Stimulated activated CD8-positive, alpha-beta memory T cell treated with anti-CD3 and anti-CD28 coated beads, Interleukin-15, amount 100 ng/mL, for 4 hours (primary cell): ENCODE measurements around the gene EFNA5.

Experiments used
- DNase-seq, 2 donors: peaks; one replicate each; pipeline ENCODE4 v3.0.0-alpha.2; 2020; ENCODE audit warnings: low read depth in 2 of 2

The EFNA5 gene

DNA sequence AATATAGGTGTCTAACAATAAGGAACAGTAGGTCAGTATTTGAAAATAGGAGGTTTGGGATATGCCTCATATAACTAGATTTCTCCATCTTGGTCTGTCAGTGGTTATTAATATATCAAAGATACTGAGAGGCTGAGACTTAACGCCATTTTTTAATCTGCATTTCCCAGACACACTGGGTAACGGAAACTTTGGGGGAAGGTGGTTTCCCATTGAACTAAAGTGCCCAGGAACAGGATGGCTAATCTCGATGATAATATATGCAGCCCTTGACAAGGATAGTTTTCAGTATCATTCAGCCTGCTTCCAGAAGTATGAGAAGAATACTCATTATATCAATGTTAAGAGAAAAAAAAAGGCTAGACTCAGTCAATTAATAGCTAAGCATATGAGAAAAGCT lies 30.7 kb downstream of the EFNA5 start:
- no peak for DNase-seq

DNA sequence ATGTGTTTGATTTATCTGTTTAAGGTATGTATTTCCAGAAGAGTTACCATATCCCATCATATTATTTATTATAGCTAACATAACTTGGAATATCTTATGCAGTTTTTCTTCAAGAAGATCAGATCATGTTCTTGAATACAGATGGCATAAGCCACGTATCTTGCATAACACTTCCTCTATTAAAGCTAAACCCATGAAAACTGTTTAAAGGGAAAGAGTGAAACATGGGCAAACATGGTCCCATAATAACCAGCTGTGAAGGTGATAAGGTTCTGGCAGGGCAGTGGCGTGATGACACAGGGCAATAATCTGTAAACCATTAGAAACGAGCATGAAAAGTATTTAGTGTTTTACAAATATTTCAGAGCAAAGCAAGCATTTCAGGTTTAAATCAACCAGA lies 34.2 kb downstream of the EFNA5 start:
- DNase-seq: no peak

DNA sequence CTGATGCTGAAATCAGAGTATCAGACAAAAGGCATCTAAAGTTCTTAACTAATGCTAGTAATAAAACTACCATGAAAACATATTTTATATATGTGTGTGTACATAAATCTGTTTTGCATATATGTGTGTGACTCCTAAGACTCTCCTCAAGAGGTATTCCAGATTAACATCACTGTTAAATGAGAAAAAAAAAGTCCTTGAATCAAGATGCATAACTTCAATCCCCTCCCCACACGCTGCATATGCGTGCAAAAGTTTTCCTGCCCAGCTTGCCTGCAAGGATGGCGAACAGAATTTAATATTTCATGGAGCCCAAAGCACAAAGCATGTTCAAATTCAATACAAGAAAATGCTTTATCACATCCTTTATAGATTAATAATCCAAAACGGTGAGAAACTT lies 34.7 kb downstream of the EFNA5 start:
- no peak for DNase-seq

DNA sequence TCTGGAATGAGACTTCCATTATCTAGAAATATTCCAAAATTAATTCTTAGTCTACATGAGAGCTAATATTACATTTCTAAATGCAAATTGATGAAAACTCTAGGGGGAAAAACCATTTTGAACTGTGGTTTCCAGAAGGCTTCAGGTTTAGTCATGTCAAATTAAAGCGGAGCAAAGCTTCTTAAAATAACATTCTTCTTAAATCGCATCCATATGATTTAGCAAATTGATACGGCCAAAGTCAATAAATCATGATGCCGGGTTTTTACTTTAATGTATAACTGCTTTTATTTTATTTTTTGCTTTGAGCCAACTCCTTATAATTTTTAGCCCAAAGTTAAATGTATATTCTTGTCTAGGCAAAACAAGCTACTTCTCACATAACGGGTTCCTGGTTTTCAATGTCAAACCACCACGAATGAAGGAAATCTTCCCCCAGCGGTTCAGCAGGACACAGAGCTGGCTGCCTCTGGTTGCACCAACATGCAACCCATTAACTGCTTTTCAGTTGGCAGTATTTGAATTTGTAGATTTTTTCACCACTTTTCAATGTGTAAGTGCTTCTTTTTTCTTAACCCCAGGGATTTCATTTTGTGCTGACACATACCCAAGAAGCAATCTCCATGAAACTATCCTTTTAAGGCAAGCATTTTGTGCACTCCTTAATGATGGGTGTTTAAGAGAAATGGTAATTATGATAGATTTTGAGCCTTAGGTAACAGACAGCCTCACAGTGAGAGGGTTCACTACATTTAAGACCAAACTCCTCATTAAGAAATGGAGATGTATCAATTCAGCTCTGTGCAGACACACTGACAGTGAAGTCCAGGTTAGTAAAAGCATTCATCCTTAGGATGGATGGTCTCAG lies 35.5 kb downstream of the EFNA5 start:
- no peak for DNase-seq

DNA sequence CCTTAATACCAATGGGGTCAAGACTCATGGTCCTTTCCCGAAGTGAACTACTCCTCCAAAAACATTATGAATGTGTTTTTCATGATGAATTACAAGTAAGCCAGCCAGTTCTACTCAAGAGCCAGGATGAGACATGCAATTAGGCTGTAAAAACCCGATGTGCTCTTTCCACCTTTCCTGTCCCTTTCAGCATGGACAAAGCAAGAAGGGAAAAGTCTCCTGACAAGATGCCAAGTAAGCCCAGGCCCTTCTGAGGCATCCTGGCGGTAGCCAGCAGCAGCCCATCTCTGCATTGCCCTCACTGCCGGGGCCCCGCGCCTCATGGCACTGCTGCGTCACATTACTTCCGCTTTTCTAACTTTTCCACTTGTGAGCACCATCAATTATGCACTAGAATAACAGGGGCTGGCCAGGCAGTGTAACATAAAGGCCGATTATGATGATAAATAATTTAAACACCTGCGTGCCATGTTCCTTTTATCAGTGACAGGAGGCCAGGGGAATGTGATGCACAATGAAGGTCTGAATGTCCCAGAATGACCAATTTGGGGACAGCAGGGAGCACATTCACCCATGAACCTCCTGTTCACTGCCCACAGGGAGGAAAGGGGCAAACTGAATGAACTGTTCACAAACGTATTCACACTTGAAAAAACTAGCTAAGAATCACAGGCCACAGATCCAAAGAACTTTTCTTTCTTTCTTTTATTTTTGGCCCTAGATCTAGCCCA lies 37.4 kb downstream of the EFNA5 start:
- no peak for DNase-seq

DNA sequence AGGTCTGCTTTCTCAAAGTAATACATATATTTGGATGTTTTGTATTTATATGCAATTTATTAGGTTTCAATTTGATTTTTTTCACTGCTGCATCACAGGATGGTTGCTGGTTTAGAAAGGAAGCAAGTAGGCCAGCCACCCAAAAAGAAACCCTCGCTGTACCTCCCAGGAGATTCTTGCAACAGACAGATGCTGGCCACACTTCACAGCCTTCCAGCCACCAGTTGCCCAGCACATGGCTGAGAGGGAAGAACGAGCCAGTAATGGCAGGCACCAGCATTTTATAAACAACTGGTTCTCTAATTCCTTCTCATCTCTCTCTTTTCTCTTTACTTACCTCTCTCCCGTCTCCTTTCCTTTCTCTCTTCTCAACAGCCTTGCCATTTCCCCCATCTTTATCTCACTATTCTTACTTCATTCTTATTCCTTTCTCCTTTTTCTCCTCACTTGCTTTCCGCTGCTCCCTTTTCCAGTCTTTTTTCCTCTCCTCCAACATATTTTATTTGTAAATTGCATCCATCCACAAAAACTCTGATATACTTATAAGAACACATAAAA lies 38.9 kb downstream of the EFNA5 start:
- no peak for DNase-seq

DNA sequence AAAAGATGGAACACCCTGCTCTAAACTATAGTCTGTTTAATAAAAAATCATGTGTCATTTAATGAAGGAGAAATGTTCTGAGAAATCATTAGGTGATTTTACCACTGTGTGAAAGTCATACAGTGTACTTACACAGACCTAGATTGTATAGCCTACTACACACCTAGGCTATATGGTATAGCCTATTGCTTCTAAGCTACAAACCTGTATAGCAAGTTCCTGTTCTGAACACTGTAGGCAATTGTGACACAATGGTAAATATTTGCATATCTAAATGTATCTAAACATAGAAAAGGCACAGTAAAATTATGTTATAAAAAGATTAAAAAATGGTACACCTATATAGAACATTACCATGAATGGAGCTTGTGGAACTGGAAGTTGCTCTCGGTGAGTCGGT lies 40.6 kb downstream of the EFNA5 start:
- no peak for DNase-seq

DNA sequence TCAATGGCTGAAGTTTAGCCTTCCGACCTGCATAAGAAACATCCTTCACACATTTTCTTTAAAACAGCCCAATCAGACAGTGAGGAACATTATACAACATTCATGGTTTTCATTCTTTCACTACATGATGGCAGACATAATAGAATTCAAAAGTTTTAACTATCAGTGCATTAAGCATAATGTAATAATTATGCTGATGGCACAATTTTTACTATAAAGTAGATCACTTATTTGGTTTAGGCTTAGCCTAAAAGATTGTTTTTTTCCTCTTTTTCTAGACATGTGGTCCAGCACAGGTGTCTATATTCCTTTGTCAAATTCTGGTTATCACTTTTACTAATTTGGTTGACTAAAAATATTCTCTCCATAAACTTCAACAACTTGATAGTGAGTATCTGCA lies 46.5 kb downstream of the EFNA5 start:
- DNase-seq: no peak

DNA sequence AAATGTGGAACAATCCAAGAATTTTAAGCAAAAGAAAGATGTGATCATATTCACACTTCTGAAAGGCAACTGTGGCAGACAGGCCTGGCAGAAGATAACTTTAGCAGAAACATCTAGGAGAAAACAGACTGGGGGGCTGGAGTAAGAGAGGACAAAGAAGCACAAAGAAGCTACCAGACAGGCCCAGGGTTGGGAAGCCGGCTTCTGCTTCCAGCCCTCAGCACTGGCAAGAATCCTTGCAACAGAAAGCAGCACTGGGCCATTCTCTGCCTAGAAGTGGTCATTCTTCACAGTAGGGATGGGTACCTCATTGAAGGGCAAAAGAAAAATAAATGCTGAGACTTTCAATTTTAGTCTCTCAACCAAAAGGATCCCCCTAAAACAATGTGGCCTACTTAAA lies 49.6 kb downstream of the EFNA5 start:
- no peak for DNase-seq

DNA sequence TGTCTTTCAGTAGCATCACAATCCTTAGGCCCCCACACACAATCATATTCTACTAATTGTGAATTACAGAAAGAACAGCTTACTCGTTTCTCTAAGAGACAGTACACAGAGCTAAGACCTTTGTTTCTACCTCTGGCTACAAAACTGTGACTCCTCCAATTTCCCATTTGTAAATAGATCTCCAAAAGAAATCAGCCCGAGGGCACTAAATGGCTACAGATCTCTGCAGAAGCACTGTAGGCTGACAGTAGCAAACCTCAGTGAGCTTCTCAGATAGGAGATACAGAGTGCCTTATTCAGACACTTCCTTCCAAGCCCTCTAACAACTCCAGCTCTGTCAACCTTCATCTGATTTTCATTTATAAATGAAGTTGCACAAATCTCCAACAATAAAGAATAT lies 51.0 kb downstream of the EFNA5 start:
- no peak for DNase-seq

DNA sequence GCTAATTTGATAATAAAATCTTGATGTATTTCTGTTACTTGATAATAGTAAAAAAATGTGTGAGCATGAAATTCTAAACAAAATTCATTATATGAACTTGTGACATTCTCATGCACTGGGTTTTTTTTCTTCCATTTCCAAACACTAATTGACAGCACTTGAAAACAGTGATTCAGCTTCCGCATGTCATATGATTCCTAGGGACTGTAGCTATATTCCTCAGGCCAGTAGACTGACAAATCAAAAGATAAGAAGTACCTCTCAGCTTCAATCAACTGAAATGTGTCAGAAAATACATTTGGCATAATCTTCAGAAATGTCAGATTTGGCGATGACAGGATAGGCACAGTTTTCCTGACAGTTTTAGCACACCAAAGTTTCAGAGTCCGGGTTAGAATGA lies 52.5 kb downstream of the EFNA5 start:
- DNase-seq: no peak

DNA sequence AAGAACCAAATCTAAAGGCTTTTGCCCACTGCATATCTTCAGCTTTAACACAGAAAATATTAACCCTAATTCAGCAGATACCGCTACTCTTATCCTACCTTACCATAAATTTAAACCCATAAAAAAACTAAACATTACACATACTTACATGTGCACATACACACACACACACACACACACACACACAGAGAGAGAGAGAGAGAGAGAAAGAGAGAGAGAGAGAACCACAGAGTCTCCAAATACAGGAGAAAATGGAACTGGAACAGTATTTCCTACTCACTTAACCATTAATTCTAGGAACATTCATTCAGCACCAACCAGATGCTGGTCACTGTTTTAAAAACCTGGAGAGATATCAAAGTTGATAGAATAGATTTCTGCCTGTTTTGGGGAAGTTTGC lies 53.7 kb downstream of the EFNA5 start:
- DNase-seq: no peak

DNA sequence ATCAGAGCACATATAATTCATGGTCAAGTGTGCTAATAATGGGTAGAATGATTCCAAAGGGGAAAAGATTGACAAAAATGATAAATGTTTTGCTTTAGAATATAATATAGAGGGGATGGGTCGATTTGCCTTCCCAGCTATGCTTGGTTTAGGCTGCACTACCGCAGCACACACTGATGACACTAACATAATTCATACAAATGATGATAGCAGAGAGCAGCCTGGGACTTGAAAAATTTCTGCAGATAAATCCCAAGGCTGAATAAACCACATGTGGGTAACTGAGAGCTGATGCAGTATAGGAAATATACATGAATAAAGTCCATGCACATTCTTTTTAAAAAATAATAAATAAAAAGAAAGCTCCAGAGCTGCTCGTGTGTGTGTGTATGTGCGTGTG lies 54.5 kb downstream of the EFNA5 start:
- DNase-seq: no peak

DNA sequence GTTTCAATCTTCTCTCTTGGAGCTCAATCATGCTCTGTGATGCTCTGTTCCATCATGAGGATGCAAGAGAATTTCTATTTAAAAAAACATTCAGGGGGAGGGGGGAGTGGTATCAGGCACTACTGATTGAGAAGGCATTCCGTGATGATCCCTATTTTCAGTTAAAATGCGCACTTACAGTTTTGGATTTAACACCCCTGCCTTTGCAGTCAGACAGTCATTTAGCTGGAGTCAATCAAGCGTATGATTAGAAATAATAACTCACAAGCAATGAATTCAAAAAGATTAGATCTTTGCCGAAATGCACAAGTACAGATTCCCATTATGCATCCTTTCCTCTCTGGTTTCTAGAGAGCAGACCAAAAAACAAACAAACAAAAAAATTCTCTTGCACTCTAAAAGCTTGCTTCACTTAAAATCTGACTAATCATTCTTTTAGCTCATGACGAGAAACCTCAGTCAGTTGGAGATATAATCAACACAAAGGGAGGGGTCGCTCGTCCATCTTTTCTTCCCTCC lies 55.4 kb downstream of the EFNA5 start:
- no peak for DNase-seq

DNA sequence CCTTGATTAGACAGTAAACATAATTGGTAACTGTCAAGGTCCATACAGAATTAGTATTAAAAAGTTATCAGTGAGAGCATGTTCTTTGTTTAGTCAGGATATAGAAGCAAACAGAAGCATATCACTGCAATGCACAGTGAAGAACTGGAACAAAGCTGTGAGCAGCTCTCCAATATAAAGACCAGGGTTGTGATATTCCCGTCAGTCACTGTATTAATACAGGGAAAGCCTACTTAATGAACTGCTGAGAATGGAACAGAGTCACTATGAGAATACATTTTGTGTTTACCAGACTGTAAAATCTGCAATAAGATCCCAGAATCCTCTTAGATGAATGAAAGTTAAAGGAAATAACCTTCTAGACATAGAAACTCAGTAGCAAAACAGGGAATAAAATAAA lies 58.2 kb downstream of the EFNA5 start:
- DNase-seq: no peak

DNA sequence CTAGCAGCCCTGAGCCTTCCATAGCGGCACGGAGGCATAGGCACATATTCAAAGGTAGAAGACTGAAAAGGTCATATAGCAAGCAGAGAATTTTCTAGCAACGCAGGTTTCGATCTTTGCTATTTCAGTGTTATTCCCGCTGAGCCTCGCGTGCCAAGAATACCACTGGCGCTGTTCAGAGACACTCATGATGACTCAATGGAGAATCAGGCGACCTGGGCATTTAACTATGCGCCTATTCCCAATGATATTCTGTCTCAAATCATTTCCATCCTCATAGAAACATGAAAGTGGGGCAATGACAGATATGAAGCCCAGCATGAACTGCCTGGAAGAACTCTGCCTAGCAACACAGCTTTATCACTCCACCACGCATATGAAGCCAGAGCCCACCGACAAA lies 59.9 kb downstream of the EFNA5 start:
- no peak for DNase-seq

DNA sequence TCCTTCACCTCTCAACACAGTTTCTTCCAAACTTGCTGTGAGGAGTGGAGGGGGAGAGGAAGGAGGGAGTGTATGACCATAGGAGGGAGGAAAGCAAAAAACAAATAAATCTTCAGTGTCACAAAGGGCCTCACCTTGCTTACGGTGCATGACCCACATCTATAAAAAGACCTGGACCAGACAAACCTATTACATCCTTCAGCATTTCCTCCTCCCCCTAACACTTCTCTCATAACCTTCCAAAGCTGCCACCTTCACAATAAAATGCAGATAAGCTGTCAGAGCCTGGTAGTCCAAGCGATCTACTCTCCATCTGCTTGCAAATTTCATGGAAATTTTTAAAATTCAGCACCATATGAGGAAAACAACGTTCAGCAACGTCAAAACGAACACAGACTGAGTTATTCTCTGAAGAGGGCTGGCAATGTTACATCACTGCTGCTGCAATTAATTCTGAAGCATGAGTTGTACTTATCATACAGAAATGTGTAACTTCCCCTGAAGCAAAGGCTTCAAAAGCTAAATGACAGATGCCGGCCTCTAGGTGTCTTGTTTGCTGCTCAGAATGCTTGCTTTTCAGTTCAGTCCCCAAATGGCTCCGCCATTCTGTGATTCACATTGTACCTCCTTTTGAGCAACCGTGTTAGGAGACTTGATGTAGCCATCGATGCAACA lies 62.9 kb downstream of the EFNA5 start:
- no peak for DNase-seq

DNA sequence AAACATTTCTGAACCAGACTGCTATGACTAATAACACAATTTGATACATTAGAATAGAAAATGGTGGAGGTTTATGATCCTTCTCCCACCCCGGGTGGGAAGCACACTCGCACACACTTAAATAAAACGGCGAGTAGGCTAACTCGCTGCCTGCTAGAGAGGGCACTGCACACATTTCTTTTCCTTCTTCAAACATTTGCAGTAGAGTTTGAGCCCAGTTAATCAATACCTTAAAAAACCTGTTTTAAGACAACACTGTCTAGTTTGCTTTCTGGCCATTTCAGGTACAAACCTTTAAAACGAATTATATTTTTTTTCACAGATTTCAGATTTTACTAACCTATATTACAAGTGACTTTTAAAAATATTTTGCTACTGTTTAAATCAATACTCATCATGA lies 63.5 kb downstream of the EFNA5 start:
- no peak for DNase-seq

DNA sequence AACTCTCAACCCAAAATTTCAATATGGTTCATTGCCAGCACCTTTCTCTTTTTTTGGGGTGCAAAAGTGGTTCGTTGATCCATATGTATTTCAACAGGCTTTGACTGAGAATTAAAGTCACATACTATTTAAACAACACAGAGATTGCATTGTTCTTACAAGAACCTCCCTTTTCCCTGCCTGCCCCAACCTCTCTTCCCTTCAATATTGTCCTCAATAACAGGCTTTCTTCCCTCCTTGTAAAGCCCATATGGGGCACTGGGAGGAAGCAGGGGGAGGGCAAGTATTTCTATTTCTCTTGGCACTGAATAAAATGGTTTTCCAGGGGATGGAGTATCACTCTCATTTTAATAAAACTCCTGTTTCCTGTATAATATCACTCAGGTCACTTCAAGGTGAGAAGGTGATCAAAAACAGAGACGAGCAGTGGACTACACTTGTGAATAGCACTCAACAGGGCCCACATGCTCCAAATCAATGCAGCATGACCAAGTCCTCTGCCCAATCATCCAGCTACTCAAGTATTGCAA lies 65.1 kb downstream of the EFNA5 start:
- DNase-seq: no peak

DNA sequence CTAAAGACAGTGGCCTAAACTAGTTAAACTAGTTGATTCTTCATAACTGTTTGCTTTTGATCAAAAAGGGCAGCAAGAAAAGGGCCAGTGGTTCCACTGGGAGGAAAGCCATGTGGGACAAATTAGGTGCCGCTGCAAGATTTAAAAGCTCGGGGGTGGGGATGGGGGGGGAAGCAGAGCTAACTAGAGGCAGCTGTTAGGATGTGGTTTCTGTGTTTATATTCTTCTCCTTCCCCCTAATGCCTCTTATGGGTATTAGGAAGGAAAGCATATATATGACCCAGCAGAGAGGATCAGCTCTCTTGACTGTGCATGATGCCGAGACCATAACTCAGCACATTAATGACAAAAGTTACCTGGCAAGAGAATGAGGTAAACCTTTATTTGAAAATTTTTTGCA lies 65.7 kb downstream of the EFNA5 start:
- DNase-seq: no peak

DNA sequence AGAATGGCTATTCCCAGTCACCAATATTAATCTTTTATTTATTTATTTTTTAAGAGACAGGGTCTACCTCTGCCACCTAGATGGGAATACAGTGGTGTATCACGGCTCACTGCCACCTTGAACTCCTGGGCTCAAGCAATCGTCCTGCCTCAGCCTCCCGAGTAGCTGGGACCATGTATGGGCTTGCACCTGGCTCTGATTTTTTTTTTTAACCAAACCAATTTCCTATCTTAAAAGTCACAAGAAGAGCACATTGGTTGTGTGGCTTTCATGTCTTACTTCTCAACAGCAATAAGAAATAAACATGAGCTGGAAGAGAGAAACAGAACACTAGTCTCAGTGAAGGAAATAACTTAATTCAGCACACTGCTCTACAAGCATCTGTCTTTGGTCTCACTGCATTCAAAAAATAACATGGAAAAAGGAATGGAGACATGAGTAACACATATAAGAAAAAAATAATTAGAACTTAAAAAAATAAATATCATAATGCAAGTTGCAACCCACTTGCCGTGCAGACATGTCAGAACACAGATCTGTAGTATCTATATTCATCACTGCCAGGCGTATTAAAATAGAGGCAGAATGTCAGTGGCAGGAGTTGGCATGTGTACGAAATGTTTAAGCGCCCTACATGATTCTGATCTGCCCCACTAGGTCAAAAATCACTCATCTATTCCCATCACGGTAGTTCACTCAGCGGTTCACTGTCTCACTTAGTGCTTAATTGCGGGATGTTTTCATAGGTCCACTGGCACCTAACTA lies 66.4 kb downstream of the EFNA5 start:
- DNase-seq: no peak
